Activated CD4-positive, alpha-beta T cell treated with anti-CD3 and anti-CD28 coated beads, Interleukin-10, Interleukin-2, amounts not matched to agents 100 ng/mL and 50 ng/mL, durations not matched to agents 16 hours and 8 hours (primary cell): Measurements from ENCODE around the gene KCNMB4.

Source experiments
- DNase-seq: peaks from one replicate; pipeline ENCODE4 v3.0.0-alpha.2; 2020

The KCNMB4 gene

GRCh38 chr12:70448371-70448770 lies 82.3 kb downstream of the KCNMB4 start:
- no peak for DNase-seq

DNA sequence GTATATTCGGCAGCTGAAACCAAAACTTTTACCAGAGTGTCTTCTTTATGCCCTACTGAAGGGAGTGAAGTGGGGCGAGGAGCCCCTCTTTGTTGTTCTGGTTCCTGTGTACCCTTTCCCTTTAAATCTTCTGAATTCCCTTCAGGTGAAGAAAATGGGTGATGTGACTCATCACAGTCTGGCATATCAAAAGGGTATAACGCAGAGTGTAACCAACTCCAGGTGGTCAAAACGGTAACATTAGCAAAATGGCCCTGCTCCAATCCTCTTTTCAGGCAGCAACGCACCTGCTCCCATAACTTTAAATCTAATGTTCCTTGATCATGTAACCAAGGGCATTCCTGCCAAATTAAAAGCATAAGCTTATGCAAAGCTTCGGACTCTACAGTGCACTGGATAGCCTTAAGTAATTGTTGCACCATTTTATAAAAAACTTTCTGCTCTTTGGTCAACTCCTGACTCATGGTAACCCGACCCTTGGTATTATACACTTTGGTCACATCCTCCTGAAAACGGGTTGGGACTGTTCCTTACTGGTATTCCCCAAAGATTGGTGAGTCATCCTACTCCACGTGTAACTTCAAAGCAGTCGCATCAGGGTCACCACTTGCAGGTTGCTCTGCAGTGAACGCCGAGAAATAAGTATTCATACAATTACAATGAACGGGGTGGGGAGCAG lies 83.1 kb downstream of the KCNMB4 start:
- no peak for DNase-seq

DNA sequence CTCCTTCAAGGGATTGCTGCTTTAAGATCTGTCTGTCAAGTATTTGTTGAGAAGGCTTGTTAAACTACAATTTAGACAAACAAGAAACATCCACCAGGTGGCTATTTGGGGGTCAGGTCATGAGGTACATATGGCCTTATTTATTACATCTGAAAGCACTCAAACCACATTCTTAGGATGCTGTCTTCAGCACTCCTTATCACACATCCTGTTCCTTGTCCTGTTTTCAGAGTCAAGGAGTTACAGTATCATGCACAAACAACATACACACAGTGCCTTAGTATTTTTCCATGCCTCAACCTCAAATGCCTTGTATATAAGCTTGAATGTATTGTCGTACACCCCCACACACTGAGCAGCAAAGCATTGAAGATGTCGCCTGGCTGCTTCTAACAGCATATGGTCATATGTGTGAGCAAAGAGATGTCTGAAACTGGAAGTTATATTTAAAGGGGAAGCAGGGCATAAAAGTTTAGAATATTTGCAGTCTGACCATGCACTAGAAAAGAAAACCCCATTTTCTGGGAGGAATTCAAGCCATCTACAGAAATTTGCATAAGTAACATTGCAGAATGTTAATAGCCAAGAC lies 83.8 kb downstream of the KCNMB4 start:
- DNase-seq: no peak

DNA sequence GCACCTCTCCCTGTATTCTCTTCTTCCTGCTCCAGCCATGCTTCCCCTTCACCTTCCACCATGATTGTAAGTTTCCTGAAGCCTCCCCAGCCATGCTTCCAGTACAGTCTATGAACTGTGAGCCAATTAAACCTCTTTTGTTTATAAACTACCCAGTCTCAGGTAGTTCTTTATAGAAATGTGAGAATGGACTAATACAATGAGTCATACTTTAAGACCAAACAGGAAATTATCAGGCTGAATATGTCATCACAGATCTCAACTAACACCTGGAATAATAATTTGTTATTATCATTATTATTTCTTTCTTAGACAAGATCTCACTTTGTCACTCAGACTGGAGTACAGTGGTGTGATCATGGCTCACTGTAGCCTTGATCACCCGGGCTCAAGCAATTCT lies 85.4 kb downstream of the KCNMB4 start:
- no peak for DNase-seq

GRCh38 chr12:70456953-70457352 lies 90.9 kb downstream of the KCNMB4 start:
- DNase-seq: no peak

DNA sequence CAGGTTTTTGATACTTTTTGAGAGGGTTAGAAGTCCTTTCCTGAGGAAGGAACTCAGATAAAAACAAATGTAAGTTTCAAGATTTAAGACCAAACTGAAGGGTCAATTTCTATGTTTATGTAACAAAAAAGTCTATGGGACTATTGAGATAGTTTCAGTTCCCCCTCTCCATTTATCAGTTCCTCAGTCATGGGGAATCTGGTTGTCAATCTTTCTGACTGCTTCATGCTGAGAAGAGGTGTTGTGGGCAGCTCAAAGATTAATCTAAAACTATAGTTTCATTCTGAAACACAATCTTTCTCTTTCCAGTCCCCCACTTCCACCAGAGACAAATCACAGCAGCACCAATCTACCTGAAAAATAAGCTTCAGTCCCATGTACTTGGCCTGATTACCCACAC lies 93.7 kb downstream of the KCNMB4 start:
- no peak for DNase-seq

- no peak for DNase-seq
Measured at GRCh38 chr12:70463997-70464396, 97.9 kb downstream of the KCNMB4 start.

DNA sequence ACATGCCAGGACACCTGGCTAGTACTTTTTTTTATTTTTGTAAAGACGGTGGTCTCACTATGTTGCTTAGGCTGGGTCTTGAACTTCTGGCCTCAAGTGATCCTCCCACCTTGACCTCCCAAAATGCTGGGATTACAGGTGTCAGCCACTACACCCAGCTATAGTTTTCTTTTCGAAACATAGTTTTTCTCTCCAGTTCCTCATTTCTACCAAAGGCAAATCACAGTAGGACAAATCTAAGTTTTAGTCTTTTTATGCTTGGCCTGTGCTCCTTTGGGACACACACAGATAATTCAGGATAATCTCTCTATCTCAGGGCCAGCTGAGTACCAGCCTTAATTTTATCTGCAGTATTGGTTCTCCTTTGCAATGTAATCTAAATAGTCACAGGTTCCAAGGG lies 100.7 kb downstream of the KCNMB4 start:
- DNase-seq: no peak

DNA sequence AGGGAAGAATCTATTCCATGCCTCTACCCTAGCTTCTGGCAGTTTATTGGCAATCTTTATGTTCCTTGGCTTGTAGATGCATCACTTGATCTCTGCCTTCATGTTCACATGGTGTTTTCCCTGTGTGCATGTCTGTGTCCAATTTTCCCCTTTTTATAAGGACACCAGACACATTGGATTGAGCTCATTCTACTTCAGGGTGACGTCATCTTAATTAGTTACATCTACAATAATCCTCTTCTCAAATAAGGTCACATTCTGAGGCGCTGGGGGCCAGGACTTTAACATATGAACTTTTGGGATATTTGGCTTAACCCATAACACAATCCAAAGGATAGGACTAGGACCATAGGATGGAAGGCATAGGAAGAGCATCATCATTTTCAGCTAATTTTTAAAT lies 101.4 kb downstream of the KCNMB4 start:
- no peak for DNase-seq

DNA sequence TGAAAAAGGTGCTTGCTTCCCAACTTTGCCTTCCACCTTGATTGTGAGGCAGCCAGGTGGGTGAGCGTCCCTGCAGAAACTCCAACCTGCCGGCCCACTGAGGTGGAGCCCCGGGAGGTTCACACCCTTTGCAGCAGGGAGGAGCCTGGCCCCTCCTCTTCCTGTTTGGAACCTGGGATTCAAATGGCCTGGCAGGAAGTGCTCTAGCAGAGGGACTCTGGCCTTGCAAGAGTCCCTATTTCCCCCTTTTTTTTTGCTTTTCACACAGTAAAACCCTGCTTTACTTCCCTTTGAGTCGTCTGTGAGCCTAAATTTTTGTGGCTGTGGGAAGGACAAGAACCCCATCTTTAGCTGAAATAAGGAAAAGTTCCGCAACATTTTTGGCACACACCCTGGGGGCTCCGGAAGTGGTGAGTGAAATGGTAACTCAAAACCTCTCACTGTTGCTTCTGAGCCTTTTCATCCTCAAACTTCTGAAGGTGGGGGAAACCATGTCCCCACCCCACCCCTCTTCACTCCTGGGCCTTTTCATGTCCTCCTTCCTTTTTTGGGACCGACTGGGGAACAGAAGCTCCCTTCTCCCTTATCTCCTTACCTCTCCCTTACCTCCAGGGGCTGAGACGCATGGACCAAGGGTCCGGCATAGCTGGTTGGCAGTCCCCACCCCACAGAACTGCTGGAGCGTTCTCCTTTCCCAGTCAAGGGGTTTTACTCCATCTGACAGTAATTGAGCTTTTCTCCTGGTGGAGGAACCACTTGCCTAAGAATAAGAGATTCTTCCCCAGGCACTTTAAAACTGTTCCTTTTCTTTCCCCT lies 102.0 kb downstream of the KCNMB4 start:
- no peak for DNase-seq

DNA sequence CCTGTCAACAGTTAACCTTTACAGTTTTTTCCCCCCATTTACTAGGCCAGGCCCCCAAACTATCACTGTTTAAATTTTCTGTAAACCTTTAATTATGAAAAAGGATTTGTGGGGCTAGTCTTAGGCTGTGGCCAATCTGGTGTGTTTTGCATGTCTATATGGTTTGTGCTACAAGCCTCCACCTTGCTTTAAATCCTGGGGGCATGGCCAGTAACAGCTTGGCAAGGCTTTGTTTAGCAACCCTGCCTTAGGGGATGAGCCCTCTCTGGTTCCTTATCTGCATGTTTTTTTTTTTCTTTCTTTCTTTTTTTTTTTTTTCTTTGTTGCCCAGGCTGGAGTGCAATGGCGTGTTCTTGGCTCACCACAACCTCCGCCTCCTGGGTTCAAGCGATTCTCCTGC lies 102.7 kb downstream of the KCNMB4 start:
- DNase-seq: no peak

DNA sequence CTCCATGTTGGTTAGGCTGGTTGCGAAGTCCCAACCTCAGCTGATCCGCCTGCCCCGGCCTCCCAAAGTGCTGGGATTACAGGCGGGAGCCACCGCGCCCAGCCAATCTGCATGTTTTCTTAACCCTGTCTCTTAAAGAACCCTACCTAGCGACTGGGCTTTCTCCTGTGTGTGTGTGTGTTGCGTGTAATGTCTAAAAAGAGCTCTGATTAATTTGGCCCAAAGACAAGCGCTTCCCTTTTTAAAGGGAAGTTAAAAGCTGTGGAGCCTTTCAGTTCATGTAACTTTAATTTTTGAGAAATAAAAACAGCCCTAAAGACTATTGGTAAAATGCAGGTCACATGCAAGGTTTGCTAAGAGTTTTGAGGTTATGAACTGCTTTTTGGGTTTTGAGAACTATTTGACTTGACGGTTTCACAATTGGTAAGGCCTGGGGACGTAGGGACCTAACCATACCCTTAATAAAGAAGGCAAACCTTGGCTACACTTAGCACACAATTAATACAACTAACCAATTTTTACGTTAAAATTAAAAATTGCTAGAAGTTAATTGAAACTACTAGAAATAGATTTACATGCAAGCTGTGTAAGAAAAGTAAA lies 103.2 kb downstream of the KCNMB4 start:
- no peak for DNase-seq

GRCh38 chr12:70482764-70483163 lies 116.7 kb downstream of the KCNMB4 start:
- no peak for DNase-seq
